CD14-positive monocyte (primary cell): ENCODE measurements around the gene UBL5. TPM values are rescaled to one million over a fixed set of nuclear protein-coding genes. Genes with fewer than 3 reads are reported as not detected.

Experiments used
- DNase-seq, 3 donors: peaks; one replicate each; pipeline ENCODE4 v3.0.0-alpha.2; 2011 to 2022
- H2AFZ ChIP-seq: 2 replicates; pipeline ENCODE4 v1.6.0; 2012; ENCODE audit warnings: mild to moderate bottlenecking, low read depth, low read length, inconsistent platforms; ENCODE audit not compliant: insufficient read depth, poor library complexity, severe bottlenecking
- H3K27ac ChIP-seq, 2 donors: 1 replicate in 1 of 2; 2 replicates in 1 of 2; pipeline ENCODE4 v1.5.1; 2012 to 2013; ENCODE audit warnings: low read length in 2 of 2, control low read depth in 1 of 2, inconsistent platforms in 1 of 2, low read depth in 1 of 2, mild to moderate bottlenecking in 1 of 2
- H3K27me3 ChIP-seq, 2 donors: one replicate each; pipeline versions ENCODE4 v1.6.0 to v1.6.1; 2011 to 2013; ENCODE audit warnings: low read length in 2 of 2; ENCODE audit not compliant: control insufficient read depth in 2 of 2, insufficient read depth in 2 of 2
- H3K36me3 ChIP-seq, 2 donors: replicated peaks in 1 of 2; 1 replicate in 1 of 2; 2 replicates in 1 of 2; pipeline versions ENCODE4 v1.5.1 to v1.6.1; 2012 to 2013; ENCODE audit warnings: low read length in 2 of 2, control low read depth in 1 of 2, inconsistent platforms in 1 of 2, mild to moderate bottlenecking in 1 of 2; ENCODE audit not compliant: insufficient read depth in 2 of 2, control insufficient read depth in 1 of 2
- H3K4me1 ChIP-seq, 2 donors: 1 replicate in 1 of 2; 2 replicates in 1 of 2; pipeline versions ENCODE4 v1.5.1 to v1.6.1; 2012 to 2013; ENCODE audit warnings: low read length in 2 of 2, control low read depth in 1 of 2, inconsistent platforms in 1 of 2, mild to moderate bottlenecking in 1 of 2, moderate library complexity in 1 of 2; ENCODE audit not compliant: insufficient read depth in 2 of 2, control insufficient read depth in 1 of 2
- H3K4me2 ChIP-seq: replicated peaks from 2 replicates; pipeline ENCODE3; 2012; ENCODE audit warnings: low read length, moderate library complexity, mild to moderate bottlenecking; ENCODE audit not compliant: poor library complexity, severe bottlenecking; ENCODE audit errors: extremely low read depth
- H3K4me3 ChIP-seq, 3 experiments: fragments of 200-600 bp in 1 of 3; sonication (generic) in 1 of 3; replicated peaks in 1 of 3; 1 replicate in 2 of 3; 2 replicates in 1 of 3; pipeline ENCODE4 v1.5.1; 2011 to 2013; ENCODE audit warnings: low read length in 3 of 3, mild to moderate bottlenecking in 3 of 3, control low read depth in 2 of 3, low read depth in 2 of 3, inconsistent platforms in 1 of 3, moderate library complexity in 1 of 3
- H3K79me2 ChIP-seq: 2 replicates; pipeline ENCODE4 v1.6.0; 2012; ENCODE audit warnings: mild to moderate bottlenecking, control low read depth, inconsistent platforms, low read length, moderate library complexity; ENCODE audit not compliant: insufficient read depth
- H3K9ac ChIP-seq: 2 replicates; pipeline ENCODE4 v1.6.0; 2017; ENCODE audit warnings: low read length, mild to moderate bottlenecking; ENCODE audit not compliant: insufficient read depth, poor library complexity, severe bottlenecking
- H3K9me3 ChIP-seq, 2 donors: replicated peaks in 1 of 2; 1 replicate in 1 of 2; 2 replicates in 1 of 2; pipeline versions ENCODE4 v1.5.1 to v1.6.1; 2012 to 2013; ENCODE audit warnings: low read length in 2 of 2, control low read depth in 1 of 2; ENCODE audit not compliant: control insufficient read depth in 1 of 2, insufficient read depth in 1 of 2
- H4K20me1 ChIP-seq: 2 replicates; pipeline ENCODE4 v1.6.0; 2012; ENCODE audit warnings: mild to moderate bottlenecking, low read length, control low read depth, moderate library complexity; ENCODE audit not compliant: insufficient read depth
- H3K27ac Mint-ChIP-seq, 7 donors: one replicate each; pipeline ENCODE4 v1.8.0; 2020; ENCODE audit warnings: mild to moderate bottlenecking in 7 of 7, mixed read lengths in 7 of 7, moderate library complexity in 6 of 7, inconsistent platforms in 2 of 7
- H3K27me3 Mint-ChIP-seq, 3 donors: one replicate each; pipeline ENCODE4 v1.8.0; 2021 to 2022; ENCODE audit warnings: low read depth in 3 of 3, mild to moderate bottlenecking in 3 of 3, mixed read lengths in 3 of 3, moderate library complexity in 3 of 3, inconsistent platforms in 1 of 3
- H3K36me3 Mint-ChIP-seq, 2 donors: one replicate each; pipeline ENCODE4 v1.8.0; 2020; ENCODE audit warnings: mixed read lengths in 2 of 2, inconsistent platforms in 1 of 2, mild to moderate bottlenecking in 1 of 2
- H3K4me1 Mint-ChIP-seq: one replicate; pipeline ENCODE4 v1.8.0; 2020; ENCODE audit warnings: mild to moderate bottlenecking, mixed read lengths
- H3K4me3 Mint-ChIP-seq, 2 donors: one replicate each; pipeline ENCODE4 v1.8.0; 2020; ENCODE audit warnings: mild to moderate bottlenecking in 2 of 2, mixed read lengths in 2 of 2, moderate library complexity in 1 of 2
- H3K9me3 Mint-ChIP-seq, 7 donors: one replicate each; pipeline ENCODE4 v1.8.0; 2020 to 2022; ENCODE audit warnings: mixed read lengths in 7 of 7, mild to moderate bottlenecking in 6 of 7, moderate library complexity in 6 of 7, inconsistent platforms in 2 of 7
- CTCF ChIP-seq: fragments of 200-600 bp; IDR thresholded peaks from one replicate; pipeline ENCODE4 v1.8.0; 2022; ENCODE audit warnings: antibody characterized with exemption, mild to moderate bottlenecking
- WGBS: methylation state at CpG from one replicate; pipeline ENCODE4 v1.1.5; 2013; ENCODE audit warnings: missing lambda C conversion rate; ENCODE audit not compliant: insufficient coverage; 5-methylcytosine and 5-hydroxymethylcytosine counted together
- intact Hi-C, 2 donors: fragments of 100-400 bp; cut with micrococcal nuclease; formaldehyde crosslinking; loops; one replicate each; pipeline versions ENCODE4 v1.15.0 to v1.15.1; 2023
- polyA plus RNA-seq, 3 donors: library from polyadenylated mRNA; depleted of rRNA in 1 of 3; unstranded in 2 of 3; stranded (reverse) in 1 of 3; fragments of 300-500 nt in 2 of 3; fragments of >200 nt in 1 of 3; fragmentation: Illumina TruSeq in 2 of 3; gene quantifications; 1 replicate in 2 of 3; 2 replicates in 1 of 3; pipeline ENCODE4 v1.2.3, GENCODE V29; 2012 to 2021

Gene UBL5
- polyA plus RNA-seq, 3 donors: 713 to 783 (median 728) TPM

- no peaks in the 10 kb centered on the region for H3K9me3 ChIP-seq
- no peak overlapping the region for H3K4me2 ChIP-seq
- intact Hi-C loops: no loop called here
- H4K20me1 ChIP-seq: no peaks in the 10 kb centered on the region
- Mint-ChIP-seq H3K27me3 (peaks cover 2 to 9% (median 3%) of the 10 kb centered on the region in 3 donors), H3K36me3 (no peaks in the 10 kb centered on the region), H3K4me3 (no peak overlapping the region), H3K9me3 (peaks cover 0 to 2% (median 0%) of the 10 kb centered on the region in 7 donors), H3K4me1 (peaks cover 14% of the 10 kb centered on the region), H3K27ac (no peak overlapping the region)
- H3K4me3 ChIP-seq: no peak overlapping the region
- no peak overlapping the region for H2AFZ ChIP-seq
- WGBS: 84% methylated on average over 2 of the region's 8 CpGs
- H3K4me1 ChIP-seq: peaks cover 0 to 12% of the 10 kb centered on the region in 2 donors
- TF ChIP-seq CTCF: no peak
- no peak for DNase-seq
- no peaks in the 10 kb centered on the region for H3K27me3 ChIP-seq
- no peak overlapping the region for H3K9ac ChIP-seq
- no peak overlapping the region for H3K27ac ChIP-seq
- no peaks in the 10 kb centered on the region for H3K79me2 ChIP-seq
- H3K36me3 ChIP-seq: no peaks in the 10 kb centered on the region
Observed at GRCh38 chr19:9860407-9860806, 32.7 kb downstream of the UBL5 start.

- intact Hi-C loops: no loop called here
- H3K79me2 ChIP-seq: no peaks in the 10 kb centered on the region
- no peak for TF ChIP-seq CTCF
- Mint-ChIP-seq H3K27ac (peak overlapping the region in 1 of 7 donors; percentile 27), H3K4me1 (peaks cover 14% of the 10 kb centered on the region), H3K27me3 (peaks cover 3 to 9% (median 4%) of the 10 kb centered on the region in 3 donors), H3K9me3 (peaks cover 0 to 2% (median 0%) of the 10 kb centered on the region in 7 donors), H3K4me3 (no peak overlapping the region), H3K36me3 (no peaks in the 10 kb centered on the region)
- H3K36me3 ChIP-seq: no peaks in the 10 kb centered on the region
- no peak for DNase-seq
- no peak overlapping the region for H3K4me3 ChIP-seq
- no peak overlapping the region for H3K4me2 ChIP-seq
- no peaks in the 10 kb centered on the region for H3K9me3 ChIP-seq
- WGBS: 86% methylated on average over 1 of the region's 1 CpG
- H3K4me1 ChIP-seq: peaks cover 0 to 12% of the 10 kb centered on the region in 2 donors
- no peak overlapping the region for H3K27ac ChIP-seq
- no peaks in the 10 kb centered on the region for H3K27me3 ChIP-seq
- H3K9ac ChIP-seq: no peak overlapping the region
- no peak overlapping the region for H2AFZ ChIP-seq
- H4K20me1 ChIP-seq: no peaks in the 10 kb centered on the region
Observed at GRCh38 chr19:9861503-9861902, 33.8 kb downstream of the UBL5 start.
